PC-3 (cell line): Measurements from ENCODE around the gene SEPTIN5. TPM values are rescaled to one million over a fixed set of nuclear protein-coding genes. Genes with fewer than 3 reads are reported as not detected.

Source experiments
- ATAC-seq: fragments of 200-7000 bp; cut with Tn5 transposase; 2 replicates; pipeline ENCODE4 v1.9.1; 2020; ENCODE audit warnings: mild to moderate bottlenecking, moderate library complexity
- BruUV-seq: library from RNA; stranded (reverse); fragments of 400-500 nt; replicated peaks from 2 replicates; lab custom pipeline; 2021; lab: Mats Ljungman, UMichigan
- CTCF ChIA-PET: fragments of 300-600 bp; sonication (Branson Sonifier 250); formaldehyde crosslinking; loops from one replicate; lab custom pipeline; 2022; ENCODE audit warnings: antibody characterized with exemption; lab: Charles Lee
- POLR2A ChIA-PET: fragments of 300-600 bp; sonication (Branson Sonifier 250); formaldehyde crosslinking; loops from one replicate; lab custom pipeline; 2022; ENCODE audit warnings: antibody characterized with exemption; ENCODE audit not compliant: unreplicated experiment; lab: Charles Lee
- DNase-seq: peaks from one replicate; pipeline ENCODE4 v3.0.0-alpha.2; 2015
- H2AFZ ChIP-seq: fragments of 300-600 bp; sonication (generic); 2 replicates; pipeline ENCODE4 v1.6.0; 2016; ENCODE audit warnings: antibody characterized with exemption, low read length
- H3F3A ChIP-seq: fragments of 300-600 bp; sonication (generic); one replicate; pipeline ENCODE4 v1.6.0; 2017; ENCODE audit warnings: antibody characterized with exemption, low read length, control low read depth, mild to moderate bottlenecking; ENCODE audit not compliant: unreplicated experiment
- H3K27ac ChIP-seq: fragments of 300-600 bp; sonication (generic); 2 replicates; pipeline ENCODE4 v1.5.1; 2016; ENCODE audit warnings: mild to moderate bottlenecking, low read length
- H3K27me3 ChIP-seq: fragments of 300-600 bp; sonication (generic); 2 replicates; pipeline ENCODE4 v1.6.1; 2016; ENCODE audit warnings: low read length, mixed read lengths
- H3K36me3 ChIP-seq: fragments of 300-600 bp; sonication (generic); 2 replicates; pipeline ENCODE4 v1.6.1; 2016; ENCODE audit warnings: low read depth, mixed run types, low read length, mixed read lengths
- H3K4me1 ChIP-seq: fragments of 300-600 bp; sonication (generic); 2 replicates; pipeline ENCODE4 v1.5.1; 2016; ENCODE audit warnings: low read length; ENCODE audit not compliant: insufficient read depth
- H3K4me2 ChIP-seq: fragments of 300-600 bp; sonication (generic); 2 replicates; pipeline ENCODE4 v1.6.0; 2016; ENCODE audit warnings: low read length
- H3K4me3 ChIP-seq: fragments of 300-600 bp; sonication (generic); 2 replicates; pipeline ENCODE4 v1.5.1; 2016; ENCODE audit warnings: mild to moderate bottlenecking, low read length, mixed read lengths
- H3K79me2 ChIP-seq: fragments of 300-600 bp; sonication (generic); 2 replicates; pipeline ENCODE4 v1.6.1; 2017; ENCODE audit warnings: low read length, mixed read lengths
- H3K9ac ChIP-seq: fragments of 300-600 bp; sonication (generic); 2 replicates; pipeline ENCODE4 v1.6.0; 2016; ENCODE audit warnings: mild to moderate bottlenecking, low read length
- H3K9me2 ChIP-seq: fragments of 300-600 bp; sonication (generic); replicated peaks from 2 replicates; pipeline ENCODE4 v1.6.1; 2016; ENCODE audit warnings: mixed run types, low read length, mixed read lengths
- H3K9me3 ChIP-seq: fragments of 300-600 bp; sonication (generic); 2 replicates; pipeline ENCODE4 v1.6.1; 2016; ENCODE audit warnings: low read length, mixed read lengths
- H4K20me1 ChIP-seq: fragments of 300-600 bp; sonication (generic); 2 replicates; pipeline ENCODE4 v1.6.1; 2016; ENCODE audit warnings: low read length, mixed read lengths
- CTCF ChIP-seq: fragments of 300-600 bp; sonication (generic); conservative IDR thresholded peaks from 2 replicates; pipeline ENCODE4 v1.5.1; 2017; ENCODE audit warnings: antibody characterized with exemption, low read depth, mild to moderate bottlenecking, low read length
- EZH2 ChIP-seq: fragments of 300-600 bp; sonication (generic); IDR thresholded peaks from one replicate; pipeline ENCODE4 v1.6.1; 2017; ENCODE audit warnings: antibody characterized with exemption, mild to moderate bottlenecking, low read length; ENCODE audit not compliant: unreplicated experiment
- EZH2phosphoT487 ChIP-seq: fragments of 300-600 bp; sonication (generic); IDR thresholded peaks from 2 replicates; pipeline ENCODE4 v1.6.1; 2018; ENCODE audit warnings: mild to moderate bottlenecking, antibody characterized with exemption, low read length, borderline replicate concordance
- intact Hi-C: fragments of 100-400 bp; cut with micrococcal nuclease; formaldehyde crosslinking; loops from 2 replicates; pipeline ENCODE4 v1.9.0; 2023
- total RNA-seq: library from RNA; depleted of rRNA; stranded (reverse); fragments of >200 nt; gene quantifications from 2 replicates; pipeline ENCODE4 v1.2.3, GENCODE V29; 2014

SEPTIN5 gene
- total RNA-seq, 1 experiment from 2014 or later: 27.5 TPM

DNA sequence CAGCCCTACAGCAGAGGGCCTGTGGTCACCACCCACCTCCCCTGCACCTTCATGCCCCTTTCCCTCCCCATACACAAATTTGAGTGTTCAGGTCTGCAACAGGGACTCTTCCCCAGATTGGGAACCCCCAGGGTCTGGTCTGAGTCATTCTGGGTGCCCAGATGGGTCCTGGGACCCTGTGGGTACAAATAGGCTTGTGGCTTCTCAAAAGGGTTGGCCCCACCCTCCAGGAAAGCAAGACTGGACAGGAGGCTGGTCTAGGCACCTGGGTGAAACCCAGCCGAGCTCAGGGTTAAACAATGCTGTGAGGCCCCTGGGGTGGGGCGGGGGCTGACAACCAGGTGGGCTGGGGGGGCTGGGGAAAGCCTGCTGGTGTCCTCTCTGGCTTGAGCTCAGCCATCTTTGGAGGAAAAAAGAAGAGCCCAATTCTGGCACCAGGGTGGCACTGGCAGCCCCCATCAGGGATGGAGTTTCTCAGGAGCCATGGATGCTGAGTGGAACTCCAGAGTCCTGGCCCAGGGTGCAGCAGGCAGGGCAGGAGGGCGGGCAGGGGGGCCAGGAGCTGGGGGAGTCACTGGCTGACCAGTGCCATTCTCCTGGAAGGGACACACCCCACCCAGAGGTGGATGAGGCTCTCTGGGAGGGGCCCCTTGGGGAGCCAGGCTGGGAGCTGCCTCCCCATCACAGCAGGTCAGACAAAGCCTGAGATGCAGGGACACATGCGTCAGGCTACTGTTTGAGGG lies 1.1 kb downstream of the SEPTIN5 start:
- Histone ChIP-seq H3K9me2 (no peaks in the 10 kb centered on the region), H3F3A (no peaks in the 10 kb centered on the region), H3K9ac (no peak overlapping the region), H3K27ac (no peak overlapping the region), H2AFZ (peak overlapping the region; percentile 77; the same call in 1 of the 2 replicates), H3K4me2 (peak overlapping the region; percentile 95), H3K9me3 (no peaks in the 10 kb centered on the region), H3K36me3 (no peaks in the 10 kb centered on the region), H3K4me3 (peak overlapping the region; percentile 72), H4K20me1 (no peaks in the 10 kb centered on the region), H3K27me3 (no peaks in the 10 kb centered on the region), H3K79me2 (no peaks in the 10 kb centered on the region), H3K4me1 (no peaks in the 10 kb centered on the region)
- ChIA-PET POLR2A (interaction anchor here (0.6 kb wide), 1 partner anchor 70 kb away, joined by 5 read pairs; no protein-coding TSS in a partner anchor), CTCF (interaction anchor here (0.6 kb wide), 1 partner anchor 216 kb away, joined by 10 read pairs; no protein-coding TSS in a partner anchor)
- no TSS peak for BruUV-seq
- no peak for TF ChIP-seq EZH2
- TF ChIP-seq CTCF: no peak
- no peak for TF ChIP-seq EZH2phosphoT487
- ATAC-seq (no peak), DNase-seq (no peak)
- intact Hi-C loops: loop anchor here (10.0 kb wide), 1 partner anchor 221 kb away; no protein-coding TSS in a partner anchor

DNA sequence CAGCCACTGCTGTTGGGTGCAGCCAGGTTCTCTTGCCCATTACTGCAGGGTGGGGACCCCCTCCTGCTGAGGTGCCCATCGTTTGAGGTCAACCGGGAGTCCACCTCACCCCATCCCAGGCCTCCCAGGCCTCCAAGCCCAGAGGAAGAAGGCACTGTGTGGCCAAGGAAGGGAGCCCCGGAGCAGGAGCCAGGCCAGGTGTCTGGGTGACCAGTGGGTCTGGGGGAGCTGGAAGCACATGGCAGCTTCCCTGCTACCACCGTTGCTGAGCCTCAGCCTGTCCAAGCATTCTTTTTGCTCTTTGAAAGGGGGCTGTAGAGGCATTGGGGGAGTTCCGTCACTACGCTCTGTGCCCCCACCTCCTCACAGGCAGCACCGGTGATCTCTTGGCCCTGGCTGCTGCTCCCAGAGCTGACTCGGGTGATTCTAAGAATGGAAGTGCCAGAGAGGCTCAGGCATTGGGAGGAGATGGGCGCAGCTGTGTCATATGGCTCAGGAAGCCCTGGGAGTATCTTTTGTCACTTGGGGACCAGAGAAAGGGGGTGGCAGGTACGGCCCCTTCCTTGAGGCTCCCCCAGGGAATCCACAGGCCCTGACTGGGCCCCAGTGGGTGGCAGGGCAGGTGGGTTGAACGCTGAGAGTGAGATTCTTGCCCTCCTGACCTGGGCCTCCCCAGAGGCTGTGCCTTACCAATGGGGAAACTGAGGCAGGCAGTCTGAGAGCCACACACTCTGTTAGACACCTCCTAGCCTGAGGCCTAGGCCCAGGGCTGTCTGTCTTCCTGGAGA lies 1.9 kb downstream of the SEPTIN5 start:
- no peaks in the 10 kb centered on the region for H3K79me2 ChIP-seq
- H3K27me3 ChIP-seq: no peaks in the 10 kb centered on the region
- BruUV-seq: no TSS peak
- DNase-seq: no peak
- CTCF ChIA-PET: interaction anchor here (0.6 kb wide), 1 partner anchor 216 kb away, joined by 10 read pairs; no protein-coding TSS in a partner anchor
- no peaks in the 10 kb centered on the region for H3K4me1 ChIP-seq
- H4K20me1 ChIP-seq: no peaks in the 10 kb centered on the region
- H3F3A ChIP-seq: no peaks in the 10 kb centered on the region
- no peaks in the 10 kb centered on the region for H3K9me3 ChIP-seq
- intact Hi-C loops: loop anchor here (10.0 kb wide), 1 partner anchor 221 kb away; no protein-coding TSS in a partner anchor
- no peak overlapping the region for H3K4me3 ChIP-seq
- no peak for TF ChIP-seq EZH2
- no peak for TF ChIP-seq CTCF
- no peak for TF ChIP-seq EZH2phosphoT487
- H3K36me3 ChIP-seq: no peaks in the 10 kb centered on the region
- no peak overlapping the region for H2AFZ ChIP-seq
- H3K4me2 ChIP-seq: no peak overlapping the region
- no peaks in the 10 kb centered on the region for H3K9me2 ChIP-seq
- no peak overlapping the region for H3K9ac ChIP-seq
- H3K27ac ChIP-seq: no peak overlapping the region
- no peak for ATAC-seq
- POLR2A ChIA-PET: interaction anchor here (0.6 kb wide), 1 partner anchor 71 kb away, joined by 5 read pairs; no protein-coding TSS in a partner anchor

GRCh38 chr22:19716829-19717105 lies 2.5 kb downstream of the SEPTIN5 start:
- no TSS peak for BruUV-seq
- POLR2A ChIA-PET: no interaction called here

More at GRCh38 chr22:19716829-19717105, 2.5 kb downstream of the SEPTIN5 start:
- TF ChIP-seq CTCF (no peak), EZH2phosphoT487 (no peak), EZH2 (no peak)
- no peaks in the 10 kb centered on the region for H3K4me1 ChIP-seq
- no peaks in the 10 kb centered on the region for H3K9me2 ChIP-seq
- H2AFZ ChIP-seq: no peak overlapping the region
- H3K36me3 ChIP-seq: no peaks in the 10 kb centered on the region
- CTCF ChIA-PET: no interaction called here
- H4K20me1 ChIP-seq: no peaks in the 10 kb centered on the region
- intact Hi-C loops: loop anchor here (10.0 kb wide), 1 partner anchor 222 kb away; no protein-coding TSS in a partner anchor
- DNase-seq (no peak), ATAC-seq (no peak)
- no peak overlapping the region for H3K27ac ChIP-seq
- H3K4me2 ChIP-seq: no peak overlapping the region
- no peak overlapping the region for H3K9ac ChIP-seq
- H3K4me3 ChIP-seq: no peak overlapping the region
- no peaks in the 10 kb centered on the region for H3K79me2 ChIP-seq
- no peaks in the 10 kb centered on the region for H3K9me3 ChIP-seq
- no peaks in the 10 kb centered on the region for H3F3A ChIP-seq
- H3K27me3 ChIP-seq: no peaks in the 10 kb centered on the region
